Adipocyte (in vitro differentiated cells): Measurements from ENCODE around the gene MGAT5B.

Experiments
- DNase-seq: peaks from one replicate; pipeline ENCODE4 v3.0.0-alpha.2; 2015; ENCODE audit warnings: low read depth
- H3K27me3 ChIP-seq: replicated peaks from 2 replicates; pipeline ENCODE4 v1.7.0; 2013; ENCODE audit warnings: mild to moderate bottlenecking, low read length, moderate library complexity; ENCODE audit not compliant: control insufficient read depth, insufficient read depth
- H3K36me3 ChIP-seq: 2 replicates; pipeline ENCODE4 v1.7.0; 2013; ENCODE audit warnings: low read length, mild to moderate bottlenecking, moderate library complexity; ENCODE audit not compliant: control insufficient read depth, insufficient read depth, severe bottlenecking
- H3K4me1 ChIP-seq: 2 replicates; pipeline ENCODE4 v1.7.0; 2013; ENCODE audit warnings: mild to moderate bottlenecking, low read length, moderate library complexity; ENCODE audit not compliant: control insufficient read depth, insufficient read depth
- H3K4me3 ChIP-seq: 2 replicates; pipeline ENCODE4 v1.7.0; 2013; ENCODE audit warnings: mild to moderate bottlenecking, low read length, moderate library complexity
- H3K9ac ChIP-seq: 2 replicates; pipeline ENCODE4 v1.7.0; 2013; ENCODE audit warnings: mild to moderate bottlenecking, low read length, moderate library complexity
- H3K9me3 ChIP-seq: 2 replicates; pipeline ENCODE4 v1.7.0; 2013; ENCODE audit warnings: mild to moderate bottlenecking, low read length, moderate library complexity; ENCODE audit not compliant: control insufficient read depth

MGAT5B gene

GRCh38 chr17:76880971-76881370 lies 12.8 kb downstream of the MGAT5B start:
- H3K4me3 ChIP-seq: no peak overlapping the region
- H3K36me3 ChIP-seq: no peaks in the 10 kb centered on the region
- H3K27me3 ChIP-seq: peaks cover 51% of the 10 kb centered on the region
- no peak overlapping the region for H3K9ac ChIP-seq
- no peak for DNase-seq
- H3K9me3 ChIP-seq: no peaks in the 10 kb centered on the region
- H3K4me1 ChIP-seq: no peaks in the 10 kb centered on the region

- no peak overlapping the region for H3K4me3 ChIP-seq
- no peaks in the 10 kb centered on the region for H3K4me1 ChIP-seq
- DNase-seq: no peak
- peaks cover 53% of the 10 kb centered on the region for H3K27me3 ChIP-seq
- no peaks in the 10 kb centered on the region for H3K36me3 ChIP-seq
- H3K9ac ChIP-seq: no peak overlapping the region
- no peaks in the 10 kb centered on the region for H3K9me3 ChIP-seq
Observed at GRCh38 chr17:76881408-76881807, 13.2 kb downstream of the MGAT5B start.

GRCh38 chr17:76881966-76882365 lies 13.8 kb downstream of the MGAT5B start:
- no peaks in the 10 kb centered on the region for H3K36me3 ChIP-seq
- no peak overlapping the region for H3K9ac ChIP-seq
- H3K9me3 ChIP-seq: no peaks in the 10 kb centered on the region
- no peaks in the 10 kb centered on the region for H3K4me1 ChIP-seq
- no peak for DNase-seq
- H3K4me3 ChIP-seq: no peak overlapping the region
- peaks cover 54% of the 10 kb centered on the region for H3K27me3 ChIP-seq

GRCh38 chr17:76883744-76884525 lies 15.7 kb downstream of the MGAT5B start:
- no peaks in the 10 kb centered on the region for H3K4me1 ChIP-seq
- no peak for DNase-seq

DNA sequence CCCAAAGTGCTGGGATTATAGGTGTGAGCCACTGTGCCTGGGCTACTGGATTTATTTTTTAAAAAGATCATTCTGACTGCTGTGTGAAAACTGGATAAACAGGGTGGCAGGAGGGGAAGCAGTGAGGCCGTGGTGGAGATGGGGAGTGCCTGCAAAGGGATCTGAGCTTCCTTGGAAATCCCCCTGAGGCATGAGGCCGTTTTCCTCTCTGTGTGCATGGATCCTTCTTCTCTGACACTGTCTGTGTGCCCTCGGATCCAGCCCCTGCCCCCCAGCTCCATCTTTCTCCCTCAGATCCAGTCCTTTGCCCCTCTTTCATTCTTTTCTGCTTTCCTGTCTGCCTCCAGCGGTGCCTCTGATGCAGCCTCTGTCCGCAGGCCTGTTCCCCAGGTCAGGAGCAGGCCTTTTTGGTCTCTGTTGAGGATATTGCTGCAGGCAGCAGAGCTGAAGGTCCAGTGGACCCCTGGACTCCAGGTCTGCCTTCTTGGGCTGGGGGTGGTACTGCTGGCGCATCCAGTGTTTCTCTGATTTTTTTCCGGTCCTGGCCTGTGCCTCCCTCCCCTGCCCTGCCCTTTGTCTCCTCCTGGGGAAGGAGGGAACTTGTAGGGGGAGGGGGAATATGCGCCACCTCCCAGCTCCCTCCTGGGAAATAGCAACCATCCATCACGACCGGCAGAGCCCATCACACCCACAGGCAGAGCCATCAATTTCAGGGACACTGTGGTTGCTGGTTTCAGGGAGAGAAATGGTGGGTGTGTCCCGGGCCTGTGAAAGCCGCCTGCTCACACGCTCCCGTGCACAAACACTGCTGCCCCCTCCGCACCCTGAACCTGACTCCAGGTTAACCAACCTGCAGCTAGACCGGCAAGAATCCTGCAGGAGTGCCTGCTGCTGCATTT lies 17.0 kb downstream of the MGAT5B start:
- DNase-seq: no peak
- no peak overlapping the region for H3K9ac ChIP-seq
- H3K4me3 ChIP-seq: no peak overlapping the region
- no peaks in the 10 kb centered on the region for H3K36me3 ChIP-seq
- H3K4me1 ChIP-seq: no peaks in the 10 kb centered on the region
- H3K9me3 ChIP-seq: no peaks in the 10 kb centered on the region
- H3K27me3 ChIP-seq: peaks cover 42% of the 10 kb centered on the region

More at GRCh38 chr17:76883744-76884525, 15.7 kb downstream of the MGAT5B start:
- H3K9ac ChIP-seq: no peak overlapping the region
- H3K9me3 ChIP-seq: no peaks in the 10 kb centered on the region
- no peak overlapping the region for H3K4me3 ChIP-seq
- H3K36me3 ChIP-seq: no peaks in the 10 kb centered on the region
- H3K27me3 ChIP-seq: peaks cover 51% of the 10 kb centered on the region

- Histone ChIP-seq H3K27me3 (peaks cover 36% of the 10 kb centered on the region), H3K9me3 (no peaks in the 10 kb centered on the region), H3K36me3 (no peaks in the 10 kb centered on the region), H3K4me1 (no peaks in the 10 kb centered on the region), H3K9ac (no peak overlapping the region), H3K4me3 (no peak overlapping the region)
- no peak for DNase-seq
Observed at GRCh38 chr17:76885894-76886290, 17.7 kb downstream of the MGAT5B start.

DNA sequence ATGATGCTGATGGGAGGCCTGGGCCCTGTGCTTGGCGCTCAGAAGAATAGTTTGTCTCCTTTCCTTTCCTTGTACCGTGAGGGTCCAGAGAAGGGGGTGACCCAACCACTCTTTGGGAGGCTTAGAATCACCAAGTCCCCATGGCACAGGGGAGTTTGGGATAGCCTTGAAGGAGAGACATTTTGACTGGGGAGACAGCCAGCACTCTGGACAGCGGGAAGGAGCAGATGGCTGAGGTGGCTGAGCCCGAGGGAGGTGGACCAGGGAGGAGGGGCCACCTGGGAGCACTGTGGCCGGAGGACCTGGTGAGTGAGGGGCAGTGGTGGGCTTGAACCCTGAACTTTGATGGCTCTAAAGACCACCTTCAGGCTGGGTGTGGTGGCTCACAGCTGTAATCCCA lies 18.2 kb downstream of the MGAT5B start:
- H3K9me3 ChIP-seq: no peaks in the 10 kb centered on the region
- no peak overlapping the region for H3K9ac ChIP-seq
- H3K27me3 ChIP-seq: peaks cover 35% of the 10 kb centered on the region
- H3K4me1 ChIP-seq: no peaks in the 10 kb centered on the region
- H3K4me3 ChIP-seq: no peak overlapping the region
- no peak for DNase-seq
- no peaks in the 10 kb centered on the region for H3K36me3 ChIP-seq

- no peaks in the 10 kb centered on the region for H3K9me3 ChIP-seq
- no peaks in the 10 kb centered on the region for H3K36me3 ChIP-seq
- H3K4me1 ChIP-seq: no peaks in the 10 kb centered on the region
- H3K9ac ChIP-seq: no peak overlapping the region
- no peak overlapping the region for H3K4me3 ChIP-seq
- peaks cover 35% of the 10 kb centered on the region for H3K27me3 ChIP-seq
- DNase-seq: no peak
Observed at GRCh38 chr17:76887802-76888201, 19.6 kb downstream of the MGAT5B start.

GRCh38 chr17:76888661-76889060 lies 20.5 kb downstream of the MGAT5B start:
- H3K9ac ChIP-seq: no peak overlapping the region
- H3K4me1 ChIP-seq: no peaks in the 10 kb centered on the region
- H3K27me3 ChIP-seq: peaks cover 32% of the 10 kb centered on the region
- no peaks in the 10 kb centered on the region for H3K36me3 ChIP-seq
- no peak for DNase-seq
- no peaks in the 10 kb centered on the region for H3K9me3 ChIP-seq
- H3K4me3 ChIP-seq: no peak overlapping the region

- no peaks in the 10 kb centered on the region for H3K4me1 ChIP-seq
- H3K27me3 ChIP-seq: peaks cover 35% of the 10 kb centered on the region
- H3K36me3 ChIP-seq: no peaks in the 10 kb centered on the region
- H3K9ac ChIP-seq: no peak overlapping the region
- no peak overlapping the region for H3K4me3 ChIP-seq
- no peak for DNase-seq
- H3K9me3 ChIP-seq: peaks cover 3% of the 10 kb centered on the region
Observed at GRCh38 chr17:76889323-76889722, 21.1 kb downstream of the MGAT5B start.

DNA sequence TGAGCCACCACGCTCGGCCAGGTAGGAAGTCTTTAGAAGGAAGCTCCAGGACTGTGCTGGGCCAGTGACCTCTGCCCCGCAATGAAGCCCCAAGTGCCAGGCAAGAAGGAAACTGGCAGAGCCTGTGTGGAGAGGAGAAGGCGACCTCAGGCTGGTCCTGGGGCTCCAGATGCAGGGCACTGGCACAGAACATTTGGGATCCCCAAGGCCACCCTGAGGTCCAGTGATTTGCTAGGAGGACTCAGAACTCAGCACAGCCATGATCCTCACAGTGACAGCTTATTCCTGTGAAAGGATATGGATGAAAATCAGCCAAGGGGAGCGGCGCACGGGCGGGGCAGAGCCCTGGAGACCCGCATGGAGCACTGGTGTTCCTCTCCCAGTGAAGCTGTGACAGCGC lies 24.1 kb downstream of the MGAT5B start:
- H3K9ac ChIP-seq: no peak overlapping the region
- no peaks in the 10 kb centered on the region for H3K4me1 ChIP-seq
- no peak overlapping the region for H3K4me3 ChIP-seq
- no peak for DNase-seq
- H3K36me3 ChIP-seq: no peaks in the 10 kb centered on the region
- peaks cover 21% of the 10 kb centered on the region for H3K27me3 ChIP-seq
- peaks cover 16% of the 10 kb centered on the region for H3K9me3 ChIP-seq
